Sigmoid colon (tissue), 7 donors: ENCODE measurements around the gene CHCHD1. TPM values are rescaled to one million over a fixed set of nuclear protein-coding genes. Genes with fewer than 3 reads are reported as not detected.

Experiments used
- DNase-seq: peaks from one replicate; pipeline ENCODE4 v3.0.0-alpha.2; 2019
- H3K27ac ChIP-seq, 4 donors: fragments of 200-600 bp; sonication (generic); one replicate each; pipeline ENCODE4 v1.5.1; 2016 to 2019; ENCODE audit warnings: mild to moderate bottlenecking in 1 of 4
- H3K27me3 ChIP-seq, 3 donors: fragments of 200-600 bp; sonication (generic); one replicate each; pipeline ENCODE4 v1.5.1; 2019; ENCODE audit warnings: mild to moderate bottlenecking in 1 of 3
- H3K36me3 ChIP-seq, 4 donors: fragments of 200-600 bp; sonication (generic); one replicate each; pipeline ENCODE4 v1.5.1; 2016 to 2019
- H3K4me1 ChIP-seq, 4 donors: fragments of 200-600 bp; sonication (generic); one replicate each; pipeline ENCODE4 v1.5.1; 2017 to 2019
- H3K4me3 ChIP-seq, 4 donors: fragments of 200-600 bp; sonication (generic); one replicate each; pipeline ENCODE4 v1.5.1; 2017 to 2019; ENCODE audit warnings: mild to moderate bottlenecking in 2 of 4, moderate library complexity in 1 of 4
- H3K9me3 ChIP-seq, 4 donors: fragments of 200-600 bp in 3 of 4; sonication (generic) in 3 of 4; one replicate each; pipeline versions ENCODE4 v1.5.1 to v1.6.1; 2013 to 2019
- CTCF ChIP-seq, 4 experiments: fragments of 450-650 bp in 3 of 4; fragments of 200-600 bp in 1 of 4; IDR thresholded peaks; one replicate each; pipeline ENCODE4 v1.5.1; 2016 to 2019; ENCODE audit warnings: antibody characterized with exemption in 4 of 4, mild to moderate bottlenecking in 3 of 4, moderate library complexity in 2 of 4
- EP300 ChIP-seq, 4 donors: sonication (generic); formaldehyde crosslinking; IDR thresholded peaks; one replicate each; pipeline ENCODE4 v1.6.1; 2017; ENCODE audit warnings: antibody characterized with exemption in 4 of 4
- POLR2A ChIP-seq, 2 donors: fragments of 450-650 bp; IDR thresholded peaks; one replicate each; pipeline ENCODE4 v1.6.1; 2016; ENCODE audit warnings: antibody characterized with exemption in 2 of 2, mild to moderate bottlenecking in 2 of 2, moderate library complexity in 2 of 2
- POLR2AphosphoS5 ChIP-seq, 4 donors: sonication (generic); formaldehyde crosslinking; IDR thresholded peaks; one replicate each; pipeline ENCODE4 v1.6.1; 2017; ENCODE audit warnings: antibody characterized with exemption in 4 of 4
- WGBS, 2 donors: extraction: QIAGEN DNeasy Blood & Tissue Kit; methylation state at CpG; one replicate each; pipeline ENCODE4 v1.1.7; 2013; 5-methylcytosine and 5-hydroxymethylcytosine counted together
- intact Hi-C: fragments of 100-400 bp; cut with DNase I; formaldehyde crosslinking; loops from one replicate; pipeline ENCODE4 v1.15.1; 2023
- polyA plus RNA-seq, 3 donors: library from polyadenylated mRNA; stranded (reverse); fragments of 200-250 nt; gene quantifications; one replicate each; pipeline ENCODE4 v1.2.3, GENCODE V29; 2013
- total RNA-seq, 4 donors: library from RNA; depleted of rRNA; stranded (reverse); fragments of >200 nt; gene quantifications; one replicate each; pipeline ENCODE4 v1.1.0, GENCODE V29; 2016
- donor health status: healthy with polysubstance abuse.
- donor health status: Bipolar disorder and iron deficiency.
- donor health status: healthy.

CHCHD1 gene
- total and polyA plus RNA-seq, 7 donors, result 28.1 to 134 (median 36.6) TPM

- H3K36me3 ChIP-seq, result peaks cover 22 to 83% (median 53%) of the 10 kb centered on the region in 4 donors
- intact Hi-C loops, result no loop called here
Measured at GRCh38 chr10:73758704-73759511, 22.9 kb upstream of the CHCHD1 start.

GRCh38 chr10:73759512-73760115, 22.2 kb upstream of the CHCHD1 start:
- peak; percentile 33 for DNase-seq
- WGBS, 2 donors, result 73 to 77% methylated on average over 5 of the region's 5 CpGs
- intact Hi-C loops, result no loop called here
- Histone ChIP-seq H3K36me3 (peaks cover 22 to 83% (median 54%) of the 10 kb centered on the region in 4 donors), H3K27ac (no peak overlapping the region), H3K9me3 (no peaks in the 10 kb centered on the region), H3K4me1 (no peaks in the 10 kb centered on the region), H3K27me3 (no peaks in the 10 kb centered on the region), H3K4me3 (no peak overlapping the region)
- TF ChIP-seq POLR2AphosphoS5 (IDR thresholded peaks at IDR 0.05), result no peak
- TF ChIP-seq EP300 (IDR thresholded peaks at IDR 0.05), result no peak
- no peak for TF ChIP-seq CTCF (IDR thresholded peaks at IDR 0.05)
- no peak for TF ChIP-seq POLR2A (IDR thresholded peaks at IDR 0.05)

More at GRCh38 chr10:73758704-73759511, 22.9 kb upstream of the CHCHD1 start:
- H3K27me3 ChIP-seq, result no peaks in the 10 kb centered on the region
- peak; percentile 22 for DNase-seq
- TF ChIP-seq POLR2A (IDR thresholded peaks at IDR 0.05), result no peak
- no peak overlapping the region for H3K27ac ChIP-seq
- 84 to 89% methylated on average over 9 of the region's 9 CpGs for WGBS, 2 donors
- H3K9me3 ChIP-seq, result no peaks in the 10 kb centered on the region
- no peaks in the 10 kb centered on the region for H3K4me1 ChIP-seq
- H3K4me3 ChIP-seq, result no peak overlapping the region

- no peaks in the 10 kb centered on the region for H3K27me3 ChIP-seq
- peaks cover 44 to 85% (median 70%) of the 10 kb centered on the region in 4 donors for H3K36me3 ChIP-seq
- DNase-seq, result peak; percentile 11
- H3K27ac ChIP-seq, result no peak overlapping the region
- TF ChIP-seq POLR2A (IDR thresholded peaks at IDR 0.05) (no peak), EP300 (IDR thresholded peaks at IDR 0.05) (no peak), CTCF (IDR thresholded peaks at IDR 0.05) (no peak), POLR2AphosphoS5 (IDR thresholded peaks at IDR 0.05) (no peak)
- no peak overlapping the region for H3K4me3 ChIP-seq
- no peaks in the 10 kb centered on the region for H3K4me1 ChIP-seq
- no peaks in the 10 kb centered on the region for H3K9me3 ChIP-seq
- 91% methylated on average over 1 of the region's 1 CpG for WGBS, 2 donors
- intact Hi-C loops, result no loop called here
Measured at GRCh38 chr10:73761781-73762180, 20.1 kb upstream of the CHCHD1 start.

- peaks cover 50 to 96% (median 80%) of the 10 kb centered on the region in 4 donors for H3K36me3 ChIP-seq
- DNase-seq, result no peak
- no peak overlapping the region for H3K27ac ChIP-seq
- WGBS, 2 donors, result 73 to 77% methylated on average over 2 of the region's 2 CpGs
- H3K27me3 ChIP-seq, result no peaks in the 10 kb centered on the region
- intact Hi-C loops, result no loop called here
- H3K9me3 ChIP-seq, result no peaks in the 10 kb centered on the region
- no peaks in the 10 kb centered on the region for H3K4me1 ChIP-seq
- TF ChIP-seq EP300 (IDR thresholded peaks at IDR 0.05) (no peak), CTCF (IDR thresholded peaks at IDR 0.05) (no peak), POLR2A (IDR thresholded peaks at IDR 0.05) (no peak), POLR2AphosphoS5 (IDR thresholded peaks at IDR 0.05) (no peak)
- no peak overlapping the region for H3K4me3 ChIP-seq
Measured at GRCh38 chr10:73762915-73763314, 18.9 kb upstream of the CHCHD1 start.

- H3K36me3 ChIP-seq, result peaks cover 55 to 100% (median 84%) of the 10 kb centered on the region in 4 donors
- no peak overlapping the region for H3K4me3 ChIP-seq
- no peaks in the 10 kb centered on the region for H3K27me3 ChIP-seq
- no peaks in the 10 kb centered on the region for H3K4me1 ChIP-seq
- TF ChIP-seq POLR2A (IDR thresholded peaks at IDR 0.05), result no peak
- TF ChIP-seq CTCF (IDR thresholded peaks at IDR 0.05), result no peak
- TF ChIP-seq EP300 (IDR thresholded peaks at IDR 0.05), result no peak
- no peak for TF ChIP-seq POLR2AphosphoS5 (IDR thresholded peaks at IDR 0.05)
- WGBS, 2 donors, result 75 to 90% methylated on average over 2 of the region's 2 CpGs
- peak; percentile 21 for DNase-seq
- H3K9me3 ChIP-seq, result no peaks in the 10 kb centered on the region
- intact Hi-C loops, result no loop called here
- H3K27ac ChIP-seq, result no peak overlapping the region
Measured at GRCh38 chr10:73763343-73763742, 18.5 kb upstream of the CHCHD1 start.
